CD4-positive, alpha-beta T cell treated with Interleukin-10 for 1 hour (primary cell): ENCODE data around the gene TMPRSS15.

Experiments
- DNase-seq: peaks from one replicate; pipeline ENCODE4 v3.0.0-alpha.2; 2020

TMPRSS15 gene

DNA sequence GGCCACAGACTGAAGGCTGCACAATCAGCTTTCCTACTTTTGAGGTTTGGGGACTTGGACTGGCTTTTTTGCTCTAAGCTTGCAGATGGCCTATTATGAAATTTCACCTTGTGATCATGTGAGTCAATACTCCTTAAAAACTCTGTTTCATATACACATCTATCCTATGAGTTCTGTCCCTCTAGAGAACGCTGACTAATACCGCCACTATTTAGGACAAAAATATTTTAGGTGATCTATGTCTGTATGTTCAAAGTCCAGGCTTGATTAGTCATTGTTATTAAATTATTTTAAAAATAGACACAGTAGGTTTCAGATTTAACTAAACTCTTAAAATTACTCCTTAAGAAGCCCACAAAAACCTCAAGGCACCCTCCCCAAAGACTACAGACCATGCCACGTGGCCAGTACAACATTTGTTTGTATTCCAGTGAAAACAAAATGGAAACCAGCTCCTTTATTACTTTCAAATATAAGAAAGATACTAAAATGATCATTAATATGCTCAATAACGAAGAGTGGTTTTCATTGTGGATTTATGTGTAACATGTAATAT, 63.1 kb downstream of the TMPRSS15 start:
- DNase-seq, result no peak

DNA sequence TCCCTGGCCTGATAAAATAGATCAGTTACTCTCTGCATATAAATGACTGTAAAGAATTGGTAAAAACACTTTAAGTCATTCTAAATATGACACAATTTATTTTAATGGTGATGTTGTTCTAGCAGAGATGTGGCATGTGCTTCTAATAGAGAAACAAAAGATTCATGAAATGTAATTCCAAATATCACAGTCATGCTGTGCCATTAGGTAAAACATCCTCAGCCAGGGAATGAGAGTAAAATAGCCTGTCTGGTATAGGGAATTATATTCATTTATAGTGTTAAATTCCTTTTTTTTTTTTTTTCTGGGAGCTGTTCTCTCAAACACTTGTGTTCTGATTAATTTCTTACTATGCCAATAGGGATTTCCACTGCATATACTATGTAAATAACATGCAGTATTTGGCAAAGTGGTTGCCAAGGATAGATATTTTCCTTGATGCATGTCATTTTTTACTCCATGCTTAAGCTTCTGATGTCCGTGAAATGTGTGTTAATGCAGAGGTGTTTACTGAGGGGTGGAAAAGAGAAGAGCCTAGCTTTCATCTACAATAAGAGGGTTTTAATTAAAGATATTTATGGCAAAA, 67.8 kb downstream of the TMPRSS15 start:
- no peak for DNase-seq

DNA sequence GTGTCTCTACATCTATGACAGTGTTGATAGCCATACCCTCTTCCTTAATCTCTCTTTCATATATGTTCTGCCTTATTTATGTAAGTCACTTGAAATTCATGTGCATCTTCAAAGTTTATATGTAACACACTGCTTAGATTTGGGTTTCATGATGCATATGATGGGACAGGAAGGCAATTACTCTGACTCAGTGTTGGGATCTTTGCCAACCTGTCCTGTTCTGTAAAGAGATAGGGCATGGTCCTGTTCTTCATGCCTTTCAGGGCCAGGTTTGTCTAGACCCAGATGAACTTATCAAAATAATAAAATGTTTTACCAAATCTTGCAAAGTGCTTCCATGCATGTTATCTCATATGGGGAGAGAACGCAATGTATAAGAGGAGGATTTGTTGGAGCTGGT, 69.5 kb downstream of the TMPRSS15 start:
- DNase-seq, result no peak

DNA sequence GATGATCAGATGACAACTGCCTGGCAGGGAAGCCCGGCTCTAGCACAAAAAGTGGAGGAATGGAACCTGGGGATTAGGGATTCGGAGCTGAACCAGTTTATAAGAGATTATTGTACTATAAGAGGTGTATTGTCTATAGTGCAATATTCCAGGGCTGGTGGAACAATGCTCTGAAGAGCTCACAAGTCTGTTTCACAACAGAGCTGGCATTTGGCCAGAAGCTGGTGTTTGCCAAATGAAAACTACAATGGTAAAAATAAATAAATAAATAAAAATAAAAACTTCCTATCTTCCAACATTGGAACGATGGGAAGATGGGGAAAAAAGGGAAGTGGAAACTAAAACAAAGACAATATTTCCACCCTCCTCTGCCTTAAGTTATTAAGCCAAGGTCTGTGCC, 85.4 kb downstream of the TMPRSS15 start:
- no peak for DNase-seq

DNA sequence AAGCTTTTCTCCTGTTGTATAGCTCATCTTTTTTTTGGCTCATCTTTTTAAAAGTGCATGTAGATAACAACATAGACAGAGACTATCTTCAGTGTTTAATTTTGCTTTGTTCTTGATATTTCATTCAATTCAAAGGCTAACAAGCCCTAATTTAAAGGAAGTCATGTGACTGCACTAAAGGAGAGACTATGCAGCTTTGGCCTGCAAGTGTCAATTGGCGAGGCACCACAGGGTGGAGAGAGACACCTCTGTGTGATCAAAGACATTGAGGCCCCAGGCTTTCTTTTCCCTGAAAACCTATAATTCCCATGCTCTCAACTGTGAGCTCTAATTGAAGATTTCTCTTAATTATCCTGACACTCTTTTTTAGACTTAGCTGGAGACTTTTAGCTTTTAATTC, 105.4 kb downstream of the TMPRSS15 start:
- no peak for DNase-seq

DNA sequence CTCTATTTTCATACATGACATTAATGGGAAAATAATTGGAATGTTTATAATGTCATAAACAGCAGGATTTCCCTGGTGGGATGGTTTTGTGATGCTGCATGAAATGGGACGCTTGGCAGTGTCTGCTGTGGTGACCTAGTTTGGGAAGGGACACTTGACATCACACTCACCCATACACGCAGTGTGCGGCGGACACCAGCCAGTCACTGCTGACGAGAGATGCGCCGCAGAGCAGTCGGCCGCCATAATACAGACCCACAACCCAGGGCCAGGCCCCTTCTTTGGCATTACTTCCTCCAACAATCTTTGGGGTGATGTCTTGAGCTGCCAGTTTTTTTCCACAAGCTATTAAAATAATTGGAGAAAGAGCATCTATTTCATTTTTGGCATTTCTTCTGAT, 109.5 kb downstream of the TMPRSS15 start:
- no peak for DNase-seq

DNA sequence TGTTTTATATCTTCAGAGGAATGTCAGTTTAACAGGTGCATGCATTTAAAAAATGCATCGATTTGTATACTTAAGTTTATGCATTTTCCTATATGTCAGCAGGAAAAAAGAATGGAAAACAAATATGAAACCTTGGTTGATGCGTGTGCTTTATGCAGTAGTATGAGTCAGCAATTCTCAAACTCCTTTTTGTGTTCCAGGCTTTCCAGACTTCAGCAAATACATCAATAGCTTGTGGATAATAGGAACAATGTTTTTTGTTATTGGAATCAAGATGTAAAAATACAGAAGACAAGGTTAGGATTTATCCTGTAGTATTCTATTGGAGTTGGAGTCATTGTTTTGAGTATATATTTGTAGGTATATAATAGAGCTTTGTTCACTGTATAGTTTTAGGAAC, 113.7 kb downstream of the TMPRSS15 start:
- no peak for DNase-seq

DNA sequence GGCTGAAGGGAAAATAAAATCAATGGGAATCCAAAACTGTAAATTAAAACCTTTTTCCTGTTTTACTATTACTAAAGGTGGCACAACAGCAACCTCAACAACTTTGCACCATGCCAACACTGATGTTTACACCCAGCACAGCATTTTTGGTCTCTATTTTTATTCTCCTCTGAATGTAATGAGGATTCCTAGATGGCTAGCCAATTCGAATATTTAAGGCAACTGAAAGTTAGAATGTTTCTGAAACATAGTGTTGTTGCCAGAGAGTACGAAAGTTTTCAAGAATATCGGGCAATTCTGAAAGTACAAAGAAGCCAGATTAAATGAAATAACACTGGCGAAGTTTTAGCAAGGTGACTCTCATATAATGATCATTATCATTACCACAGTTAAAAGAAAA, 118.2 kb downstream of the TMPRSS15 start:
- DNase-seq, result no peak

DNA sequence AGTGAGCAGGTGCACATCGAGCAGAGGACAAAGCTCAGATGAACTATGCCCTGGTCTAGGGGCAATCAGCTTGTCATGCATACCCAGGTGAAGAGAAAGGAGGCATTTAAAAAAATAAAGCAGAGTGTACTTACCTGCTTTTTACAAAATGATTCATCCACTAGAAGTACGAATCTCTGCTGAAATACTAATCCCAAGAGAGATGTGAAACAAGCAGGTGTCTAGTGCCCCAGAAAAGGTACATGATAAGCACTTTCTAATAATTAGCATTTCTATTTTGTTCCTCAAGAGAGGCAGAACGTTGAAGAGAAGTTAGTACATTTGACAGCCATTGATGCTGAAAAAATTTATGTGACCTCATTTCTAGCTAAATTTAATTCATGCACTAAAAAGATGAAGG, 127.8 kb downstream of the TMPRSS15 start:
- no peak for DNase-seq

DNA sequence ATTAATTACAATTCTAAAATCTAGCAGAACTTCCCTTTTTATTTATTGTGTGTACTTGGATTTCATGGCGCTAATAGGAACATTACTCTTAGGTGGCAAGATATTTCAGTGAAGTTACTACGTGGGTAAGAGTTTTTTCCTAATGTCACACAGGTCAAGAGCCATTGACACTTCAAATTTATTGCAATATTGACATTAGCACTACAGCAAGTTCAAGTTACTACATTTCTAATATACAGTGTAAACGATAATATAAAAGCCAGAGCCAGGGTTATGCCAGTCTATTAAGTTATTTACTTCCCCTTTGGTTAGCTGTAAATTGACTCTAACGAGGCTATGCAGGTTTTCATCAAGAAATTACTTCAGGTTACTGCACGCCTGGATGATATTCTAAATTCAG, 129.2 kb downstream of the TMPRSS15 start:
- no peak for DNase-seq

DNA sequence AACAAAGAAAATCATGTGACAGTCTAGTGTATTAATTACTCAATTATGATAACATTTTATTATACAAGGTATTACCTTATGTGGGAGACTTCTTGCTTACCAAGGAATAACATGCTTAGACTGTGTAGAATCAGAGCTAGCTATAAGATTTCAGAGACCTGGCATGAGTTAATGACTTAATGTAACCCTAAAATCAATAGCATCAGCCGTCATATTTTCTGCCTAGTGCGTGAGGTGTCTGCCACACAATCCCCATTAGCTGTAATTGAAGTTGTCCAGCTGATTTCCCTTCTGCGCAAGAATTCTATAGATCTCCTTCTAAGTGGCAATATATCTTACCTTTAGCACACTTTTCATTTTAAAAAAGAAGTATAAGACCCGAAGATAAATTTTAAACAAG, 130.2 kb downstream of the TMPRSS15 start:
- DNase-seq, result no peak

DNA sequence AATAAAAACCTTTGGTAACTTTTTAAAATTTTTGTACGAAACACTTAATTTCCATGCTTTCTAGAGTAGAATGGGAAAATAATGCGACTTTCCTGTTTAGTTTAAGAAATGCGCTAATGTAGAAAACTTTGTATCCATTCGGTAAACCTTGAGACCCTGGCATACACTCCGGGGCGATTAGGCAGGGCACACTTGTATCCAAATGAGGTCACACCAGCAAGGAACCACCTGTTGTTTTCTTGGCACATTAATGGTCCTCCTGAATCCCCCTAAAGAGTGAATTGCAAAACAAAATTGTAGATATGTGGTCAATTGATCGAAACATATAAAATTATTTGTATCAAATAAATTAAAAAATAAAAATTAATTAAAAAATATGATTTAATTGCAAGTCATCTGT, 133.7 kb downstream of the TMPRSS15 start:
- no peak for DNase-seq

DNA sequence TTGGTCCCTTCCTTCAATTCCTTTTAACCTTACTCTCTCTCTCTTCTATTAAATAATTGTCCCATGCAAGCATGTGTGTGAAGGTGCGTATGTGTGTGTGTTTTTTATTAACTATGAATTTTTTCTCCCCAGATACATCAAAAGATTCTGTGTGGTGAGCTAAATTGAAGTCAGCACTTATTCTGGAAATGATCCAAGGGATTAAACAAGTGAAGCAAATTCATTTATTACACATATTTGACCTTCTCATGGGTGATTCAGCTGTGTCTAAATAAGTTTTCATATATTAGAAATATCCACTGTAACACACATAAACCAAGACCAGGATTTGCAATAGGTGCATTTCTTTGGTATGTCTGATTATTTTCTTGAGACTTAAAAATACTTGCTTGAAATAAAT, 134.7 kb downstream of the TMPRSS15 start:
- DNase-seq, result no peak

DNA sequence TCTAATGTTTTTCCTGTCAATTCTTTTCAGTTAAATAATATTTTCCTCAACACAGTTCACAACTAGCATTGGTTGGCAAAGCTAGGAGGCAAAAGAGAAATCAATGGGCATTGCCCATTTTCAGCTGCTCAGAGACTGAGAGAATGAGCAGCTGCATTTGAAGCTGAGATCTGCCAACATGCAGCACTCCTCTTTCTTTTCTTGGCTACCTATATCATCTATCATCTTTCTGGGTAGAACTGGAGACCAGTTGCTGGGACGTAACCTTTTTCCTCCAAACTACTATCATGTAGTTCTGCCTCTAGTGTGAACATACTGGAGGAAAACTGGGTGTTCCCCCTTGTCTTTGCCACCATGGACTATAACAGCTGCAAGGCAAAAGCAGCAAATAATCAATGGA, 136.1 kb downstream of the TMPRSS15 start:
- no peak for DNase-seq

DNA sequence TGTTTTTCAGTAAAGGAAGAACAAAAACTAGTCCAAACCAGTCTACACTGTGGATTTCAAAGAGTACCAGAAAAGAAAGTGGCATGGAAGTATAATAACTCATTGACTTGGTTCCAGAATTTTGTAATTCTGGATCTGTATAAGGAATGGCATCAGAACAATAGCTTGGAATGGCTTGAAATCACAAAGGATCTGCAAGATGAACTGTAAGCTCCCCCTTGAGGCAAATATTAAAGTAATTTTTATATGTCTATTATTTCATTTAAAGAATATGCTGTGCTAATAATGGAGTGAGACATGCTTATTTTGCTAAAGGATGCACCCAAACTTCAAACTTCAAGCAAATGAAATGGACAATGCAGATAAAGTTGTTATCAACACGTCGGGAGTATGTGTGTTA, 137.6 kb downstream of the TMPRSS15 start:
- DNase-seq, result no peak

DNA sequence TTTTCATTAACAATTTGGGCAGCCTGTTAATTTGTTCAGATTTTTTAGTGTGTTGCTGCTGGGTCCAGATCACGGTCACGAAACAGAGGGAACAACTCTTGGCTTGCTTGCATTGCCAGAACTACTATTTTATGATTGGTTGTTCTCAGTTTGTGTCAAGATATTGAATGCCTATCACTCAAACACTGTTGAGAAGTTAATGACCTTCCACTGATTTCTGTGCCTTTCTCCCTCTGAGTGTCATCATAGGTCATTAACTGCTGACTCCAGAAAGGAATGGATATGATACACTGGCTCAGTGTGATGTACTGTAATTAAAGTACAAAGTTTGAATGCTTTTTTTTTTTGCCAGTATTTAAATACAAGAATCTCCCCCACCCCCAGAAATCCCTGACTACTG, 149.8 kb downstream of the TMPRSS15 start:
- DNase-seq, result no peak

DNA sequence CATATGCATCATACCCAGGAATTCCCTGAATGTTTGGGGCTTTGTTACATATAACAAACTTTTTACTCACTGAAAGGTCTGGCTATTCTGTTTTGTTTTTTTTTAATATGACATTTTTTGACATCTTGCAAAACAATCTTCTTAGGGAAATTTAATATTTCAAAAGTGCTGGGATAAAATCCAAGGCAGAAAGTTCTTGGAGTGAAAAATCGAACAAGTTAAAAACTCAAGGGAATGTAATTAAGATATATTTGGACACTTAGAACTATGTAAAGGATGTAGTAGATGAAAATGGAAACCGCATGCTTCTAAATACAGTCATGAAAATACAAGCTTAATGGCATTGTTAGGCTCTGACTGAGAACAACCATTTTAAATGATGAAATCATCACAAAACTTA, 150.4 kb downstream of the TMPRSS15 start:
- no peak for DNase-seq

DNA sequence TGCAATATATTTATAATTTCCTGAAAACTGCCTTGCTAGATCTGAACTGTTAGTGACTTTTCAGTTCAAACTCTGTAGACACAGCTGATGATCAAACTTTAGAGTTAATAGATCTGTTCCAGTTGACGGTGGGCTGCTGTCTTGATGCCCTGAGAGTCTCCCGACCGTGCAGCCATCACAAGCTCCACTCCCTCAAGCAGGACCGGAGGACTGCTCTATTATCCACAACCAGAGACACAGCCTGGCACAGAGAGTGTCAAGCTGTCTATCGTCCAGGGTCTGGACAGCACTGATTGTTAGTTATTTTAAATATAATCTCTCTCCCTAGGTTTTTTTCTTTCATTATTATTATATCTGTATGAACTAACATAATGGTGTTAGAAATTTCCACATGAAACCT, 150.9 kb downstream of the TMPRSS15 start:
- no peak for DNase-seq

DNA sequence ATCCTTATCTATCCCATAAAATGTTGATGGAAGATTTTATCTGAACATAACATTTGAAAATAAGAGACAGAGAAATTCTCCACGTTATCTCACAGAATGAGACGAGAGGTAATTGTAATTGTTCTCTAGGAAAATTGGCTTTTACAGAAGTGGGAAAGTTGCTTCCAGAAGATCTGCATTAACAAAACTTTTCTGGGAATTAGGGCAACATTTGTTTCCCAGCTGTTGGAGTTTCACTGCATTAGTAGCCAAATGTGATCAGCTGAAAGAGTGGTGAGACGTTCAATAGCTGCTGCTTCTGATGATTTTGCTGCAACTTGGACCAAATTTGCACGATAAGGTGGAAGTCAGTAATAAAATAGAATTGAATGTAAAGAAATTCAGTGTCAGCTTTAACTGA, 151.3 kb downstream of the TMPRSS15 start:
- DNase-seq, result no peak

DNA sequence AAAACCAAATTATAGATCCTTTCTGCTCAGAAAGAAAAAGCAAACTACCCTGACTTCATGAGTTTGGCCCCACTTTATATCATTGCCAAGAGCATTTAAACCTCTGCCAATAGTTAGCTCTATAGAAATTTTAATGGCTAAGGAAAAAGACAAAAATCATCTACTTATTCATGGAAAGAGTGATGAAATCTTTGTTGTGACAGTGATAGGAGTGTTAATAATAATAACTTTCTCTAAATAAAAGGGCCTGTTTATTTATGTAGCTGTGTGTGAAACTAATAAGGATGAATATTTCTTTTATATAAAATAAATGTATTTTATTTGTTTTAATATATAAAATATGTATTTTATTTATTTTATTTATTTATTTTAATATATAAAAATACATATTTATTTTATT, 152.5 kb downstream of the TMPRSS15 start:
- no peak for DNase-seq

DNA sequence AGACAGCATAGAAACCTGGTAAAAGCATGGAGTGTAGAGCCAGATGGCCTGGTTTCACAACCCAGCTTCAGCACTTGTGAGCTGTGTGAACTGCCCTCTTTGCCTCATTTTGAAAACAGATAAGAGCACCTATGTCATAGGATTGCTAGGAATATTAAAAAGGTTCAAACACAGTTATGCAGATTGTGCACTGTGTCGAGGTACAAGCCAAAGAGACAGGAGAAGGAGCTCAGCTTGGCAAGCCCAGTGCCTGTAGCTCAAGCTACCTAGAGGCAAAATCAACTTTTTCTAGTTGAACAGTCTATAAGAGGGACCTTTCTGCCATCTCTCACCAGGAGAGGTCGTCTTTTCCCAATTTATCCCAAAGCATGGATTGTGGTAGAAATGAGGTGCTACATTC, 153.9 kb downstream of the TMPRSS15 start:
- DNase-seq, result no peak

DNA sequence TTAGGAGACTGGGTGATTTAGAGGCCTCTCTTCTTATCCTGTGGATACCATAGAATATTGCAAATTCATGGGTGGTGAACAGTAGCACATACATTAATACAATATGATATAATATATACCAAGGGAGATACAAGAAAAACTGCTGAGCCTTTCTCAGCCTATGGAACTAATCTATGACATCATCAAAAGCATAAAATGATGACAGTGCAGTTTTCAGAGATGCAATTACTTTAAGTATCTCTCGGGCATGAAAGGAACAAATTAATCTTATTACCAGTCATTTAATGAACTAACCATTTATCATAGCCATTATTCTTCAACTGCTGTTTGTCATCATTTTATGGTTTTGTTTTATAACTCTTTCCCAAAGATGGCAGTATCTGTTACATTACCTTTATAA, 155.4 kb downstream of the TMPRSS15 start:
- no peak for DNase-seq

DNA sequence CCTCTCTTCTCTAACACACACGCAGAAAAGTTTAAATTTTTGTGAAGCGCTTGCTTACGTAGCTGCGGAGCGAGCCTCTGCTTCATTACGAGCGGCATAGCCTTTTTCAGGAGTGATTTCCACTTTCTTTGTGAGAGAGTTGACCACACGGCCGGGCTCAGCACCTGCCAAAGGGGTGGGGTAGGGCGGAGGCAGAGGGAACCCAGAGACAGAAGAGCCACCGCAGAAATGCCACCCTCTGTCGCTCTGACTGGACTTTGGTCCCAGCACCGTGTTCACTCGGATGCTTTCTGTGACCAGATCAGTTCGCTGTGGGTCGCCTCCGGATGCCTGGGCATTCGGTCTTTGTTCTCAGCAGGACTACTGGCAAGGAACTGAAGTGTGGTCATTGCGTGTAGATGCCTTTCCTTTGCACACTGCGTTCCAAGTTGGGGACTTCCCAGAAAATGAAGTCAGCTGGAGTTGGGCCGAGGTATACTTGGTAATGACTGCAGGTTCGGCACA, 158.1 kb downstream of the TMPRSS15 start:
- no peak for DNase-seq

DNA sequence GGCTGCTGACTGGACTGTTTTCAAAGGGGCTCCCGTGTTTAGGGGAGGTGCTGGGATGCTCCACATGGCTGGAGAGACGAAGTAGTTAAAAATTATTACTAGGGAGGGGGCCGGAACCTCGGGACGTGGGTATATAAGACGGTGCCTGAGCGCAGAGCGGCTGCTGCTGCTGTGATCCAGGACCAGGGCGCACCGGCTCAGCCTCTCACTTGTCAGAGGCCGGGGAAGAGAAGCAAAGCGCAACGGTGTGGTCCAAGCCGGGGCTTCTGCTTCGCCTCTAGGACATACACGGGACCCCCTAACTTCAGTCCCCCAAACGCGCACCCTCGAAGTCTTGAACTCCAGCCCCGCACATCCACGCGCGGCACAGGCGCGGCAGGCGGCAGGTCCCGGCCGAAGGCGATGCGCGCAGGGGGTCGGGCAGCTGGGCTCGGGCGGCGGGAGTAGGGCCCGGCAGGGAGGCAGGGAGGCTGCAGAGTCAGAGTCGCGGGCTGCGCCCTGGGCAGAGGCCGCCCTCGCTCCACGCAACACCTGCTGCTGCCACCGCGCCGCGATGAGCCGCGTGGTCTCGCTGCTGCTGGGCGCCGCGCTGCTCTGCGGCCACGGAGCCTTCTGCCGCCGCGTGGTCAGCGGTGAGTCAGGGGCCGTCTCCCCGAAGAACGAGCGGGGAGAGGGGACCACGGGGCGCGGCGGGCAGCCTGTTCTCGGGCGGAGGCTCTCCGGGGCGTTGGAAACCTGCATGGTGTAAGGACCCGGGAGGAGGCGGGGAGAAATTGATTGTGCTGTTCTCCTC, 158.7 kb downstream of the TMPRSS15 start, which contains the start of gene CHODL:
TSS of gene CHODL (plus strand) at position 163 of the 793 bp plus-strand sequence. CDS start at position 554, 391 bp downstream.
- DNase-seq, result no peak
